ENCODE measurements around the gene WNT1.

WNT1 gene

DNA sequence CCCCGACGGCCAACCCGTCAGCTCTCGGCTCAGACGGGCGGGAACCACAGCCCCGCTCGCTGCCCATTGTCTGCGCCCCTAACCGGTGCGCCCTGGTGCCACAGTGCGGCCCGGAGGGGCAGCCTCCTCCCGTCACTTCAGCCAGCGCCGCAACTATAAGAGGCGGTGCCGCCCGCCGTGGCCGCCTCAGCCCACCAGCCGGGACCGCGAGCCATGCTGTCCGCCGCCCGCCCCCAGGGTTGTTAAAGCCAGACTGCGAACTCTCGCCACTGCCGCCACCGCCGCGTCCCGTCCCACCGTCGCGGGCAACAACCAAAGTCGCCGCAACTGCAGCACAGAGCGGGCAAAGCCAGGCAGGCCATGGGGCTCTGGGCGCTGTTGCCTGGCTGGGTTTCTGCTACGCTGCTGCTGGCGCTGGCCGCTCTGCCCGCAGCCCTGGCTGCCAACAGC is at the start of gene WNT1:
TSS of gene WNT1 (plus strand) at position 32 of the 450 bp plus-strand sequence. CDS start at position 361, 329 bp downstream.
- DNase-seq: peak; percentile 24

DNA sequence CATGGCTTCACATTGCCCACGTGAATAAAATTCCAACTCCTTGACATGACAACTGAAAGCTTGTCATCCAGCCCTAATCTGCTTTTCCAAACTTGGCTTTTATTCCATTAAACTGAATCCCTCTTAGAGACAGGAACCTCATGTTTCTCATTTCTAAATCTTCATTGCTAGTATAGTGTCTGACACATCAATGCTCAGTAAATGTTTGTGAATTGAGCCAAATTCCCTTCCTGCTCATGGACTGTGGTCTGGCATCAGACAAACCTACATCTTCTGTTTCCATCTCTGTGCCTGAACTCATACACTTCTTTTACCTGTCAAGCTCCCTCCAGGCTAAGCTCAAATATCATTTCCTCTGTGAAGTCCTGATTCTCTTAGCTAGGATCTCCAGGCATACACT is 48.6 kb upstream of the WNT1 start:
- DNase-seq: no peak

DNA sequence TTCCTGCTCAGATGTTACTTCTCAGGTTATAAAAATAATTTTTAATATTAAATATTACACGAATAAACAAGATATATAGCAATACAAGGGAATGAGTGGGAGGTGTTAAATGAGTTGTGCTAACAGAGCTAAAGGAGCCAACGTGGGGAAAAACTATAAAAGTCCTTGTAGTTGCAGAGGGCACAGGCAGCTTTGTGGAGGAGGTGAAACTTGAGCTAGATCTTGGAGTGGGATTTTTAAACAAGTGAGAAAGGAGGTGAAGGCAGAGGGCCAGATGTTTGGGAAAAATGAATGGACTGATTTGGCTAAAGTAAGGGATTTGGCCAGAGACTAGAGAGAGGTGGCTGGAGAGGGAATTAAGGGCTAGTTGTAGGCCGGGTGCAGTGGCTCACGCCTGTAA is 47.6 kb upstream of the WNT1 start:
- DNase-seq: no peak

DNA sequence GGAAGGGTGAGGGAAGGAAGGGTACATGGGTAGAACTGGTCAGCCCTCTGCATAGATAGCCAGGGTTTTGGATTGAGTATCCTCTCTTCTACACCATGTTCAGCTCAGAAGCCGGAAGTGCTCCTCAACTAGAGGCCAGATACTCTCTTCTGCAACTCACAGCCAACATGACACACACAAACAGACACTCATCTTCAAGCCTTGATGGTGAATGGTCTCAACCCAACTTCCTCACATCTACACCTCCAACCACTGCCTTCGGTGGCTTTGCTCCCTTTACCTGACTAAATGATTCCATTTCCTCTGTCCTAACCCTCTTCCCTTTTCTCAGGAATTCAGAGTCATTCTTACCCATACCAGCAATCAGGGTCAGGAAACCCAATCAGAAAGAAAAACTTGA is 45.2 kb upstream of the WNT1 start:
- DNase-seq: no peak

DNA sequence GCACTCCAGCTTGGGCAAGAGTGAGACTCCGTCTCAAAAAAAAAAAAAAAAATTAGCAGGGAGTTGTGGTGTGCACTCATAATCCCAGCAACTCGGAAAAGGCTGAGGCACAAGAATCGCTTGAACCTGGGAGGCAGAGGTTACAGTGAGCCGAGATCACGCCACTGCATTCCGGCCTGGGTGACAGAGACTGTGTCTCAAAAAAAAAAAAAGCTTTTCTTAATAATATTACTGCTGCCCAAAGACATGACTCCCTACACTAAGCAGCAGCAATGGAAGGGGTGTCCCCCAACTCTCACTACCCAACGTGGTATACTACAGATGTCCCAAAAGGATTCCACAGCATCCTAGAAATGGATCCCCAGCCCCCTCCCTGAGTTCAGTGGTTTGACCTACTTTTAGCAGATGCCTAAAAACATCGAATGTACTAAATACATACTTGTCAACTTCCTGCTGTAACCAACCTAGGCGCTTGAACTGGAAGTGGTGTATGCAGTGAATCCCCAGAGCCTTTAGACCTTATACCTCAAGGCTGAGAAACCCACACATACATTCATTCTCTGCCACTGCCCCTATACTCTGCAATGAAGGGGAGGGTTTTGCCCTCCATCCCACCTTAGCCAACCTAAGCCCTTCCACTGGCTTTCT is 44.3 kb upstream of the WNT1 start:
- DNase-seq: no peak

DNA sequence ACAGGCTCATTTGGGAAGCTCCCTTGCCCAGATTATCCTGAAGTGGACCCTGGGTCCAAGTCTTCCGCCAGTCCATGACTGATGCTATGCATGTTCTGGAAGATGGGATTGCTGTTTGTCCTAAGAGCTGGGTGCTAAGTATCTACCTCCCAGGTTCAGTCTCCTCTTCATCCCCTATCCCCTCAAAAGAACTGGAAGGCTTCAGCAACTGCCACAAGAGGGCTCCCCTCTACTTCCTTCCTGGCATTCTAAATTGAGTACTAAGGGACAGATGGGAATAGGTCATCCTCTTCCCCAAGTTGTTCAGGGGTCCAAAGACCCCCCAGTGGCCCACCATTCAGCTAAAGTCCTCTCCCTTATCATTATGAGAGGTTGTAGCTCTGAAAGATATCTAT is 43.8 kb upstream of the WNT1 start:
- DNase-seq: no peak

DNA sequence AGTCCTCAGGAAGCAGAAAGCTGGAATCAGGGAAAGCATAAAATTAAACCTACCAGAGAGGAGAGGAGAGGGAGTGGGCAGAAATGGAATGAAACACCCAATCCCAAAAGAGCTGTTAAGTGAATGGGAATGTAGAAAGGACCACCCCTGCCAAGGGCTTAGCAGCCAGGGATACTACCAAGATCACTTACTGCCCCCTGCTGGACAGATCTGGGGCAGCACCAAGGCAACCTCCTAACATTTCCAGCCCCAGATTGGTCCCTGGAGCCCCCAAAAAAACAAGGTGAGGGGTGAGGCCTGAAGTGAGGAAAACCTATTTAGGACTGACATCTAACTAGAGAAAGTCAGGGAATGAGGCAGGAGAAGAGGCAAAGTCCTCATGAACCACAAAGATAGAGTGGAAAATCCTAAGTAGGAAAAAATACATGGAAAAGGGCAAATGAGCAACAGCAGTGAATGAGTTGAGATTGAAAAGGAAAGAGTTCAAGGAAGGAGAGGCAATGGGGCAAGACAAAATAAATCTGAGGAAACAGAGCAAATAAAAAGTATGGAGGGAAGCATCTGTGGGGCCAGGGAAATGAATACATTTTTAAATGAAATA is 41.6 kb upstream of the WNT1 start:
- peak; percentile 50 for DNase-seq

DNA sequence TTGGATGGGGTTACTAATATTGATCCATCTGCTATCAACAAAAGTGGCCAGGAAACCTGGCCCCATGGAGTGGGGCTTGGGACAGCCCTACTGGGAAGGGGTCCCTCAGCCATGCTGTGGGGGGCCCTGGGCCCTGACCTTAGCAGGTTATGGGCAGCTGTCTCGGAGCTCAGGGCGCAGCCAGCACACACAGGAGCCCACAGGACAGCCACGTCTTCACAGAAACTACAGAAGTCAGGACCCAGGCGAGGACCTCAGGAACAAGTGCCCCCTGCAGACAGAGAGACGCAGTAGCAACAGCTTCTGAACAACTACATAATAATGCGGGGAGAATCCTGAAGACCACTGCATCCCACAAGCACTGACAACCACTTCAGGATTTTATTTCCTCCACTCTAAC is 41.0 kb upstream of the WNT1 start:
- no peak for DNase-seq

DNA sequence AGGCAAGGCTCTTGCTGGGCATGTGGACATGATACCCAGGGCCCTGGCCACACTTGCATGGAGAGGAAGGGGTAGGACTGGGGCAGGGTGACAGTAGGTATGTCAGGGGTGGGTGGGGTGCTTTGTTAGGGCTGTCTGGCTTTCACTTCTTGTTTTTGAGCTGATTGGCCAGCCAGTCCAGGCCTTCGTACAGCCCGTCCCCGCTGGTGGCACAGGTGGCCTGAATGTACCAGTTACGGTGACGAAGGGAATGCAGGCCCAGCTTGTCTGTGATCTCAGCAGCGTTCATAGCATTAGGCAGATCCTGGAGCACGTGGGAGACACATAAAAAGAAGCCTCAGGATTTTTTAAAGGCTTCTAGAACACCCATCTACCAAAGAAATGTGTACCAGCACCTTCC is 39.3 kb upstream of the WNT1 start:
- no peak for DNase-seq

DNA sequence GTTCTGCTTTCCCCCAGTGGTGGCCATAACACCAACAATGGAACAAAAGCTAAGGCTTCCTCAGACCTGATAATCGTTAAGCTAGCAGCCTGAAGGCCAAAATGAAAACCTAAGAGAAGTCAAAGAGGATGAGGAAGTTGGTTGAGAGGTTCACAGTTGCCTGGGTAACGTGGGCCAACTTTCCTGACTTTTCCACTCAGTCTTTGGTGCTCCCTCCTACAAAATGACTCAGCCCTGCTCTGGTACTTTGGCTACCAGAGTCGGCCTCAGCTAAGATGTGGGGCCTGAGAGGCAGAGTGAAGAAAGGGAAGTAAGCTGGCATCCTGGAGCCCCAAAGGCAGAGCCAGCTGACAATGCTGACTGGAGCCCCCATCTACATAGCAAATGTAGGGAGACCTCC is 37.9 kb upstream of the WNT1 start:
- DNase-seq: no peak

DNA sequence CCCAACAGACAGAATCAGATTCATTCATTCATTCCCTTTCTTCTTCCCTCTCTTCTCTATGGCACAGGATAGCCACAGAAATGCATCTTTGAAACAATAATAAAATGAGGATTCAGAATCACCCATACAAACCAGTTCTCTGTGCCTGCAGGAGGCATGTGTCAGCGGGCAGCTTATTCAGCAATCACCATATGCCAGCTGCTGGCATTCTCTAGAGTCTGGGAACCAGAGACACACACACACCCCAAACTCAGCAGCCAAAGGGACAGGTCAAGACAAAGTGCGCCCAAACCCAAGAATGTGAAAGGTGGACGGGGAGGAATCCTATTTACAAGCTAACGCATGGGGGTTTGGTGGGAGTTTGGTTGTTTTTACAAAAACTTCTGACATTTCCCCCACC is 34.9 kb upstream of the WNT1 start:
- DNase-seq: no peak

DNA sequence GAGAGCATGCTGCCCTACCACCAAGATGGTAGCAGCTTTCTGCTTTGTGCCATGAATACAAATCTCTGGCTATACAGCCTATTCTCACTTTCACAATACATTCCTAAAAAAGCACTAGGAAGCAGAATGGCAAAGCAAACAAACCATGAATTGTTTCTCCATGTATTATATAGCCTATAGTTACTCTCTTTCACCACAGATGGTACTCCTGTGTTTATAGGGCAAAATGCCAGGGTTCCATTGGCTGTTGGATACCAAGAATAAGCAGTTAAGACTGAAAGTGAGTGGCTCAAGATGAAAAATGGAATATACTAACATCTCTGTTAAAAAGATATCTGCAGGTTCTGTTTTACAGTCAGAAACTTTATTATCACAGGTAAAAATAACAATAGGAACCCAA is 31.9 kb upstream of the WNT1 start:
- DNase-seq: peak; percentile 25

DNA sequence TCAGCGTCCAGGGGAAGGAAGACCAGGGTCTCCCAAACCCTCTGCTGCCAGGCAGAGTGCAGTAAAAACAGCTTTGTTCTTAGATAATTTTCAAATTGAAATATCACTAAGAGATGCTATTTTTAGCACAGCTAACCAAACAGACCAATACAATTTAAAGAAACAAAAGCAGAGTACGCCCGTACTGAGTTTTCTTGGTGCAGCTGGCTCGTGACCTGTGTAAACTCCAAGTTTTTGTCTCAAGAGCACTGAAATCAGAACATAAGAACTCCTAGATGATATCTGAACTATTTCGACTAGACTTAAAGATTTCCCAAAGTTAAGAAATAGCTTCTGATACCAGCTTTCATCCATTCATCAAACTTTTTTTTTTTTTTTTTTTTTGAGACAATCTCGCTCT is 31.2 kb upstream of the WNT1 start:
- DNase-seq: no peak

DNA sequence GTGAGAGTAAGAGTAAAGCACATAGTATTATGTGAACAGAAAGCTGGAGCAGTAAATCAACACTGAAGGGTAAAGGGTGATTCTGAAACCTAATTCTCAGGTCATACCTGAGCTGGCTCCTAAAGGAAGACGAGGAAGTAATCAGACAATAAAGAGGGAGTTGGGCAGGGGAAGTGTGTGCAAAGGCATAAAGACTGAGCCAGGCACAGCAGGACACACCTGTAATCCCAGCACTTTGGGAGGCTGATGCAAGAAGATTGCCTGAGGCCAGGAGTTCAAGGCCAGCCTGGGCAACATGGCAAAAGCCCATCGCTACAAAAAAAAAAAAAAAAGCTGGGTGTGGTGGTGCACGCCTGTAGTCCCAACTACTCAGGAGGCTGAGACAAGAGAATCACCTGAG is 30.4 kb upstream of the WNT1 start:
- no peak for DNase-seq

DNA sequence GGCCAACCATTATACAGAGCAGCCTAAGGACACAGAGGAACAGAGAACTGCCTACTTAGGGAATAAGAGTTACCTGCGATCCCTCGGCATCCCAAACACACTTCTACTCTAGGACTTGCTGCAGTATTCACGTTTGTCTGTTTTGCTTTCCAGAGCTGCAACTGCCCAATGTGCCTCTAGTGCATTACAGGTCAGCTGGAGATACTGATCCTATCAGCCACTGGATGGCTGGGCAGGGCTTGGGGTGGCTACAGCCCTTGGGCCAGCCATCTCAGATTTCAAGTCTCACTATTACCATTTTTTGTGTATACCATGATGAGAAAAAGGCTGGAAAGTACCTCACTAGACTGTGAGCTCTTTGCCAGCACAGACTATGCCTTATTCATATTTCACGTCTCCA is 25.4 kb upstream of the WNT1 start:
- no peak for DNase-seq

DNA sequence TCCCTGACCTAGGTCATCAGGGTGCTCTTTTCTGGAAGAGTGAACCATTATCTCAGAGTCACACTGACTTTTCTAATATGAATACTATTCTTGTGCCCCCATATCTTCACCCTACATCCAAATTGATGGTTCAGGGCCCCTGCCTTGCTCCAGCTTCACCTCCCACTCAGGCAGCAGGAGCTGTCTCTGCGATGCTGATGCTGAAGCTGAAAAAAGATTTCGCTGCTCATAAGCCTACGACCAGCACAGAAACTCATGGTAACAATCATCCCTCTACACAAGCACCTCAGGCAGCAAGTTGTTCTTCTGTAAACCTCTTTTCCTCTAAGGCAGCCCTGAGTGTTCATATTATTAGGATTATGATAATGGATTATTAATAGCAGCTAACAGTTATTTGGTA is 24.1 kb upstream of the WNT1 start:
- no peak for DNase-seq

DNA sequence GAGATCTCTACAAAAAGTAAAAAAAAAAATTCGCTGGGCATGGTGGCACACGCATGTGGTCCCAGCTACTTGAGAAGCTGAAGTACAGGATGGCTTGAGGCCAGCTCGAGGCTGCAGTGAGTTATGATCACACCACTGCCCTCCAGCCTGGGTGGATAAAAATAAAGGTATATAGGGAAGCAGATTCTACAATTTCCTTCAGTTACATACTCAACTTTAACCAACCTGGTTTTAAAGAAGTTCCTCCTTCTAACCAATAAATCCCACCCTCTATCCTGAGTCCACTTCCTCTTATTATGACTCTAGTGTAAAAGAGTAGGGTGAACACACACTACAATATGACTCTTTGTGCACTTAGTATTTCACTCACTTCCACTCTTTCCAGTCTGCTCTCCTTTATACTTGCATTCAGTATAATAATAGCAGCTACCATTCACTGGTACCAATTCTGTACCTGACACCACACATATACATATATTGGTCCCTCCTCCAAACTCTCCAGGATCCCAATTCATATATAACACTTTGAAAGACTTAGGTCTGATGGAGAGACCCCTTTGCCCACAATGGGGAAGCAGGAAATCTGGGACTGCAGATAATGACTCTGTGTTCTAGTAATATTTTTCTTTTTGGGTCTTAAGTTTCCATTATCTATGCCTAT is 23.2 kb upstream of the WNT1 start:
- DNase-seq: no peak

DNA sequence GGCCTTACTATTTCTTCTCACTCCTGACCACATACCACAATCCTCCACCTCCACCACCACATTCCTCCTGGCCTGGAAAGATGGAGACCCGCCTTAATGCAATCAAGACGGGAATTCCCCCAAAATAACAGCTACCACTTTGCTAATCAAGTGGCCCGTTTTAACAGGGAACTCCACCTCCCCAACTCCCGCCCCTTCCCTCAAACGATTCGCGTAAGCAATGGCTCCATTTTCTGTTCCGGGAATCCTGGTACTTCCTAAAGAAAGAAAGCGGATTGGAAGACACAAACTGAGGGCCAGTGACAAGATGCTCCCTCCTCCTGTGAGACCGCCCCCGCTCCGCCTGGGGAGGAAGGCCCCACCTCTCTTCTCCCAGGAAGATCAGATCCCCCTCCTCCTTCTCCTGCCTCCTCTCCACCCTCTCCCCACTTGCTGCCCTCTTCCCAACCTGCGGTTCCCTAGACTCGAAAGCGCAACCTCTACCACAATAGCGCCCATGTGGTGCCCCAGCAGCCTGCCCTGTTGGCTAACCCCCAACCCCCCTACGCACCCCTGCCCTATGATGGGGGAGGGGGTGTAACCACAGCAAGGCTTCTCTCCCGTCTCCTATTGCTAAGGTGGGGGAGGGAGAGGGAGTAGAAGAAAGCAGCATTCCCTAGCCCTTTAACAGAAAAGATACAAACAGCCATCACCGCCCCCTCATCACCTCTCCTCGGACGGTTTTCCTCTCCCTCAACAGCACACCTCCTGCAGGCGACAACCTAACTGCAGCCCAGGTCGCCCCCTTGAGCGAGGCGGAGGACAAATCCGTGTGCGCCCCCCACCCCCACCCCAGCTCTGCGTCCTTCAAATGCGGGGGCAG is 21.6 kb upstream of the WNT1 start:
- peak; percentile 95 for DNase-seq

DNA sequence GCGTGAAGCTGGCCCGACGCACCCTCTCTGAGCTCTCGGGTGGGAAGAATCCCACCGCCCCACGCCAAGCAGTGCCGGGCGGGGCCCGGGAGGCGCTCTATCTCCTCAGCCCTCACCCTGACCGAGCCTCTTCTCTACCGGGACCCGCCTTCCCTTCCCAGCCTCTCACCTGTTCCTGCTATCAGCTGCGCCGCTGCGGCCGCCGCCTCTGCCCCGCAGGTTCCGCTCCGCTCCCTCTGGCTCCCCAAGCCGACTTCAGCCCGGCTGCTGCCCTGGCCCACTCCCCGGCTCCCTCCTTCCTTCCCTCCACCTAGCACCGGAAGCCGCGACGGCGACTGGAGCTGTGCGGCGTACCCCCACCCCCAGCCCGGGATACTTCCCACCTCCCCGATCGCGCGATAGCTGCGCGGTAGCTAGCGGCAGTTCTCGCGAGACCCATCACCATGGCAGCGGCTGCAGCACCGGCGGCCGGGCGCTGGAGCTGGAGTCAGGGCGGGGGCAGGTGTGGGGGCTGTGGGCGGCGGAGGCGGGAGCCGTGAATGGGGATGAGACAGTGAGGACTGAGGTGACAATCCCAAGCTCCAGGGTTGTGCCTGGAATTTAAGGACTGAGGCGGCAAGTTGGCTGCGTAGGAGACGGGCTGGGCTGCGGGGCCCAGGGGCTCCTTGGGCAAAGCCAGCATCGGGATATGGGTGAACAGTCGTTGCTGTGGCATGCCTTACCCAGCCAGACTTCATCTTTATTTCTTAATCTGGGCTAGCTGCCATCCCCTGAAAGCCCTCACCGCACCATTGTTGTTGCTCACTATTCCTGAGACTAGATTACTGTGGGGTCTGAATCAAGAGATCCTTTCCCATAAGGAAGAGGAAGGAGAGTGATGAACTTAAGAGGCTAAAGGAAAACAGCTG is 20.7 kb upstream of the WNT1 start, which contains the start of gene ARF3:
TSS of gene ARF3 (minus strand) at position 347 of the 908 bp plus-strand sequence. CDS start 16,392 bp downstream, outside the sequence.
- peak; percentile 98 for DNase-seq

DNA sequence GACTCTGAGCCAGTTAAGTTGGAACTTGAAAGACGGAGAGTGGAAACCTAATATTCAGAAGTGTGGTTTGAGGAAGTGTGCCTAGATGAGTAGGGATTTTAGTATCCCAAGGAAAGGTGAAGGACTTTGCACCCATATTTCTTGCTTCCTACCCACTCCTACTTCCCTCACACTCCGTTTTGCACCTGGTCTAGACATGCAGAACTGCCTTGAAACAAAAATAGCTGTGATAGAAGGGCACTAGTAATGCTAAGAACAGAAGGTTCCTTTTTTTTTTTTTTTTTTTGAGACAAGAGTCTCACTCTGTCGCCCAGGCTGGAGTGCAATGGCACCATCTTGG is 20.1 kb upstream of the WNT1 start:
- DNase-seq: no peak

DNA sequence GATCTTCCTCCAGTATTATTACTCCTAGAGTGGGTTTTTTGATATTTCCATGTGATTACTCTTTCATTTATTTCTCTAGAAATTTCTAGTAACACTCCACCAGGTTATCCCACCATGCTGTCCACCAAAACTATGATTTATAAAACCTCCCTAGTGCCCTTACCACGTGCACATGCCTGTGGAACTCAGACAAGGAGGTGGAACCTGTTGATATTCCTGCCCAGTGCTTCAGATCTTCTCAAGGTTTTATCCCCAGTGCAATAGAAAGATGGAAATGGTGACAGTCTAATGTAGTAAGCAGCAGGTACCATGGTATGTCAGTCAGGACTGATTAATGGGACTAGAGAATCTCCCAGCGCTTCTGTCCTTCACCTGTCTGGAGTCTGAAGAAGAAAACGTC is 17.3 kb upstream of the WNT1 start:
- DNase-seq: no peak

DNA sequence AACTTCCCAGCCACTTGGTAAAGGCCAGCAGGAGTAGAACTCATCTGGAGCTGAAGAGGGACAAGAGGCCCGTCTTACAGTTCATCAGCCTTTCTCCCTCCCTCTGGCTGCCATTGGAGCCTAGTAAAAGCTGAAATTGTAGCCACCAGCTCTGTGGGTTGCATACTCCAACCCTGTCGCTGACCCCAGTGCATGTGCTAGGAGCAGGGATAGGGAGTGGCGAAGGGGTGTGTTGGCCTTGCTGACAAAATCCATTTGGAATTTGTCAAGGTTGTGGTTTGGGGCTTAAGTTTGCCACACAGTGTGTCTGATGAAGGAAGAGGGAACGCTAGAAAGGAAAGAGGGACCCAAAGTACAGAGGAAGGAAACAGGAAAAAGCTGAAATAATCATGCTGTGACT is 16.8 kb upstream of the WNT1 start:
- no peak for DNase-seq

DNA sequence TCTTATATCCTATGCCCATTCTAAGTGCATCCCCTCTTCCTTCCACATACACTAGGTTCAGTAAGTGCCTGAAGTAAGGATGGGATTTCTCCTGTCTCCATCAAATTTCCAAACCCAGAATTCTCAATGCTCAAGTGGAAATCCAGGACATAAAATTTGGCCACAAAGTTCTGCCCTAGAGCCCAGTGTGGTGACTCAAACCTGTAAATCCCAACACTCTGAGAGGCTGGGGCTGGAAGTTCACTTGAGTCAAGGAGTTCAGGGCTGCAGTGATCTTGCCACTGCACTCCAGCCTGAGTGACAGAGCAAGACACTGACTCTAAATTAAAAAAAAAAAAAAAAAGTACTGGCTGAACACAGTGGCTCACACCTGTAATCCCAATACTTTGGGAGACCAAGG is 16.3 kb upstream of the WNT1 start:
- no peak for DNase-seq
